ENCODE measurements around the gene OR4K15.

Gene OR4K15

DNA sequence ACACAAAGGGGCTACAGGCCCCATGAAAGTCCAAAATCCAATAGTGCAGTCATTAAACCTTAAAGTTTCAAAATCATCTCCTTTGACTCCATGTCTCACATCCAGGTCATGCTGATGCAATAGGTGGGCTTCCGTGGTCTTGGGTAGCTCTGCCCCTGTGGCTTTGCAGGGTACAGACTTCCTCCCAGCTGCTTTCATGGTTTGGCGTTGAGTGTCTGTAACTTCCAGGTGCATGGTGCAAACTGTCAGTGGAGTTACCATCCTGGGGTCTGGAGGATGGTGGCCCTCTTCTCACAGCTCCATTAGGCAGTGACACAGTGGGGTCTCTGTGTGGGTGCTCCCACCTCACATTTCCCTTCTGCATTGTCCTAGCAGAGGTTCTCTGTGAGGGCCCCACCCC lies 18.0 kb downstream of the OR4K15 start:
- H3K4me3 ChIP-seq (ENCODE audit: insufficient read length, low read depth) = no peak overlapping the region
- no peaks in the 10 kb centered on the region for H3K4me1 ChIP-seq (ENCODE audit: insufficient read depth, insufficient read length)
- H3K9ac ChIP-seq (ENCODE audit: insufficient read length, low read depth) = no peak overlapping the region
- H3K9me3 ChIP-seq (ENCODE audit: insufficient read depth, low read length) = peaks cover 9% of the 10 kb centered on the region; the same call in 1 of the 2 replicates
- H3K36me3 ChIP-seq (ENCODE audit: insufficient read depth, insufficient read length, low read length) = no peaks in the 10 kb centered on the region
- TF ChIP-seq ZNF274 (IDR thresholded peaks at IDR 0.05; ENCODE audit: low read depth, low read length) (no peak), YY1 (IDR thresholded peaks at IDR 0.05; ENCODE audit: insufficient read depth, insufficient read length) (no peak), SUZ12 (IDR thresholded peaks at IDR 0.05; ENCODE audit: extremely low read depth, insufficient read depth, insufficient read length) (no peak)
- no peaks in the 10 kb centered on the region for H3K27me3 ChIP-seq (ENCODE audit: insufficient read depth, insufficient read length)
- DNase-seq (ENCODE audit: low read depth, low spot score) = no peak

DNA sequence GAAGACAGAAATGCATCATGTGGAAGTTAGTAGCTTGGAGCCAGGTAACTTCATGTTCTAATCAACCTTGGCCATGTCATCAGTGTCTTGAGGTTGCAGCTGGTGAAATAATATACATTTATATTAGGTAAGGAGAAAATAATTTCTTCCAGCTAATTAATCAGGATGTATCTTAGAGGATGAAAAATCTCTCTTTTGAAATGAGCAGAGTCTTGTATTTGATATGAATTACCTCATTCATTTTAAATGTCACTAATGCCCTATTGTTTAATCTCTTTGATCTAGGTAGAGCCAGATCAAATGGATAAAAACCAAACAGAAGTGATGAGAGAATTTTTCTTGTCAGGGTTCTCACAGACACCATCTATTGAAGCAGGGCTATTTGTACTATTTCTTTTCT lies 26.5 kb downstream of the OR4K15 start, which contains the start of gene OR4Q2:
OR4Q2 (plus strand) TSS at position 301 of the 400 bp plus-strand sequence.
- no peaks in the 10 kb centered on the region for H3K36me3 ChIP-seq (ENCODE audit: insufficient read depth, insufficient read length, low read length)
- H3K4me3 ChIP-seq (ENCODE audit: insufficient read length, low read depth) = no peak within 1 kb of the TSS
- no peak for DNase-seq (ENCODE audit: low read depth, low spot score)
- H3K4me1 ChIP-seq (ENCODE audit: insufficient read depth, insufficient read length) = no peaks in the 10 kb centered on the region
- no peak within 1 kb of the TSS for H3K9ac ChIP-seq (ENCODE audit: insufficient read length, low read depth)
- TF ChIP-seq YY1 (IDR thresholded peaks at IDR 0.05; ENCODE audit: insufficient read depth, insufficient read length) (no peak), SUZ12 (IDR thresholded peaks at IDR 0.05; ENCODE audit: extremely low read depth, insufficient read depth, insufficient read length) (no peak), ZNF274 (IDR thresholded peaks at IDR 0.05; ENCODE audit: low read depth, low read length) (no peak)
- no peaks in the 10 kb centered on the region for H3K27me3 ChIP-seq (ENCODE audit: insufficient read depth, insufficient read length)
- no peaks in the 10 kb centered on the region for H3K9me3 ChIP-seq (ENCODE audit: insufficient read depth, low read length)

DNA sequence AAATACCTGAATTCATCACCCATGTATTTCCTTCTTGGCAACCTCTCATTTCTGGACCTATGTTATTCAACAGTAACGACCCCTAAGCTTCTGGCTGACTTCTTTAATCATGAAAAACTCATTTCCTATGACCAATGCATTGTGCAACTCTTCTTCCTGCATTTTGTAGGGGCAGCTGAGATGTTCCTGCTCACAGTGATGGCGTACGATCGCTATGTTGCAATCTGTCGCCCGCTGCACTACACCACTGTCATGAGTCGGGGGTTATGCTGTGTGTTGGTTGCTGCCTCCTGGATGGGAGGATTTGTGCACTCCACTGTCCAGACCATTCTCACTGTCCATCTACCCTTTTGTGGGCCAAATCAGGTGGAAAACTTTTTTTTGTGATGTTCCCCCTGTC lies 26.9 kb downstream of the OR4K15 start:
- no peaks in the 10 kb centered on the region for H3K9me3 ChIP-seq (ENCODE audit: insufficient read depth, low read length)

DNA sequence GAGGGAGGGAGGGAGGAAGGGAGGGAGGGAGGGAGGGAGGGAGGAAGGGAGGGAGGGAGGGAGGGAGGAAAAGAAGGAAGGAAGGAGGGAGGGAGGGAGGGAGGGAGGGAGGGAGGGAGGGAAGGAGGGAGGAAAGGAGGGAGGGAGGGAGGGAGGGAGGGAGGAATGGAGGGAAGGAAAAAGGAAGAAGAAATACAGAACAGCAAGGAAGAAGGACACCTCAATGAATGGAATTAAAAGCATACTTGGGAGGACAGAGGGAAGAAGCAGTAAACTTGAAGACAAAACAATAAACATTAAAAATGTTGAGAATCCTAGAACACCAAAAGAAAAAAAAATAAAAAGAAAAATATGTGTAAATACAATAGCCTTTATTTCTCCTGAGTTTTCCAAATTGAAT lies 32.8 kb downstream of the OR4K15 start:
- no peak overlapping the region for H3K4me3 ChIP-seq (ENCODE audit: insufficient read length, low read depth)
- no peaks in the 10 kb centered on the region for H3K4me1 ChIP-seq (ENCODE audit: insufficient read depth, insufficient read length)
- no peak for TF ChIP-seq SUZ12 (IDR thresholded peaks at IDR 0.05; ENCODE audit: extremely low read depth, insufficient read depth, insufficient read length)
- TF ChIP-seq ZNF274 (IDR thresholded peaks at IDR 0.05; ENCODE audit: low read depth, low read length) = no peak
- TF ChIP-seq YY1 (IDR thresholded peaks at IDR 0.05; ENCODE audit: insufficient read depth, insufficient read length) = no peak
- DNase-seq (ENCODE audit: low read depth, low spot score) = no peak
- no peaks in the 10 kb centered on the region for H3K27me3 ChIP-seq (ENCODE audit: insufficient read depth, insufficient read length)
- H3K36me3 ChIP-seq (ENCODE audit: insufficient read depth, insufficient read length, low read length) = no peaks in the 10 kb centered on the region
- H3K9ac ChIP-seq (ENCODE audit: insufficient read length, low read depth) = no peak overlapping the region
- H3K9me3 ChIP-seq (ENCODE audit: insufficient read depth, low read length) = no peaks in the 10 kb centered on the region

More for the DNA sequence above, 26.9 kb downstream of the OR4K15 start:
- no peaks in the 10 kb centered on the region for H3K27me3 ChIP-seq (ENCODE audit: insufficient read depth, insufficient read length)
- no peaks in the 10 kb centered on the region for H3K36me3 ChIP-seq (ENCODE audit: insufficient read depth, insufficient read length, low read length)
- TF ChIP-seq ZNF274 (IDR thresholded peaks at IDR 0.05; ENCODE audit: low read depth, low read length) (no peak), YY1 (IDR thresholded peaks at IDR 0.05; ENCODE audit: insufficient read depth, insufficient read length) (no peak), SUZ12 (IDR thresholded peaks at IDR 0.05; ENCODE audit: extremely low read depth, insufficient read depth, insufficient read length) (no peak)
- H3K9ac ChIP-seq (ENCODE audit: insufficient read length, low read depth) = no peak overlapping the region
- no peak overlapping the region for H3K4me3 ChIP-seq (ENCODE audit: insufficient read length, low read depth)
- no peaks in the 10 kb centered on the region for H3K4me1 ChIP-seq (ENCODE audit: insufficient read depth, insufficient read length)
- no peak for DNase-seq (ENCODE audit: low read depth, low spot score)

DNA sequence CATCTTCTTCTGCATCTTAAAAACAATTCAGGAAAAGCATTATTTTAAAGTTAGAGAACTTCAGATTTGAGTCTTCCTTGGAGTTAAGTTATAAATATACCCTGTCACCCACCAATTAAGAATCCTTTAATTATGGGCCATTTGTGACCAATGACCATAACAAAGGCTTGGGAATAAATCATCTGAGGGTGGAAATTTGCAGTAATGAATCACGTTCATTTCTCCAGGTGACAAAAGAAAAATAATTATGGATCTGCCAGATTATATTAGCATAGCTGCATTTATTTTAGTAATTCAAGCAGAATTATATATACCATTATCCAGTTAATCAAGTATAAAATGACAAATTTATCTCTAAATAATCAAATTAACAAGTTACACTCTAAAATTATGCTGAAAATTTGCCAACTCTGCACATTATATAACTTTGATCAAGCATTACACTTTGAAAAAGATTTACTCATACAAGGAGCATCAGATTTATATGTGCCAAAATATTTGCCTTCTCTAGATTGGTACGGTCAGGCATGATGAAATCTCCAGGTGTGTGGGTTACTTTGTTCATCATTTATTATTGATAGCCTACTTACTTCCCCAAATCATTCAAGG lies 44.0 kb downstream of the OR4K15 start, which contains the start of gene OR4K14:
OR4K14 (minus strand) TSS at position 51 of the 609 bp plus-strand sequence. CDS start 4,114 bp downstream, outside the sequence.
- H3K4me1 ChIP-seq (ENCODE audit: insufficient read depth, insufficient read length) = no peaks in the 10 kb centered on the region
- no peak within 1 kb of the TSS for H3K4me3 ChIP-seq (ENCODE audit: insufficient read length, low read depth)
- H3K36me3 ChIP-seq (ENCODE audit: insufficient read depth, insufficient read length, low read length) = no peaks in the 10 kb centered on the region
- no peak within 1 kb of the TSS for H3K9ac ChIP-seq (ENCODE audit: insufficient read length, low read depth)
- H3K27me3 ChIP-seq (ENCODE audit: insufficient read depth, insufficient read length) = no peaks in the 10 kb centered on the region
- DNase-seq (ENCODE audit: low read depth, low spot score) = no peak
- no peaks in the 10 kb centered on the region for H3K9me3 ChIP-seq (ENCODE audit: insufficient read depth, low read length)
- TF ChIP-seq ZNF274 (IDR thresholded peaks at IDR 0.05; ENCODE audit: low read depth, low read length) (no peak), SUZ12 (IDR thresholded peaks at IDR 0.05; ENCODE audit: extremely low read depth, insufficient read depth, insufficient read length) (no peak), YY1 (IDR thresholded peaks at IDR 0.05; ENCODE audit: insufficient read depth, insufficient read length) (no peak)

Data from NT2/D1 (cell line).